Endometrial microvascular endothelial cells (primary cell): ENCODE results near the gene MAP1LC3C. TPM values are rescaled to one million over a fixed set of nuclear protein-coding genes. Genes with fewer than 3 reads are reported as not detected.
"Not testable (repeated sequence)": the region's sequence is repeated elsewhere in the genome, so short reads cannot be mapped to it uniquely, and the experiment has no call there.

Experiments used
- in situ Hi-C: cut with HindIII; loops from 2 replicates; pipeline ENCODE4 v1.10.0; 2017; ENCODE audit warnings: low sequenced_read_pairs, low pct_unique_long_range_greater_than_20kb; ENCODE audit errors: inconsistent ontology term
- total RNA-seq: library from RNA; depleted of rRNA; stranded (reverse); fragments of >200 nt; gene quantifications from one replicate; pipeline ENCODE4 v1.2.3, GENCODE V29; 2015; ENCODE audit errors: inconsistent ontology term

MAP1LC3C gene
- total RNA-seq, 1 donor from 2014 or later = not detected

- in situ Hi-C loops = no loop called here
Observed at GRCh38 chr1:241997401-241997998, 1.4 kb downstream of the MAP1LC3C start.

- in situ Hi-C loops = no loop called here
Observed at GRCh38 chr1:241994171-241994570, 4.7 kb downstream of the MAP1LC3C start.

- in situ Hi-C loops = no loop called here
Observed at GRCh38 chr1:241992734-241993133, 6.2 kb downstream of the MAP1LC3C start.

GRCh38 chr1:241990040-241990439 is 8.9 kb downstream of the MAP1LC3C start:
- in situ Hi-C loops = no loop called here

- in situ Hi-C loops = not testable (repeated sequence)
Observed at GRCh38 chr1:241988389-241988930, 10.4 kb downstream of the MAP1LC3C start.

- in situ Hi-C loops = no loop called here
Observed at GRCh38 chr1:241985787-241986186, 13.1 kb downstream of the MAP1LC3C start.

GRCh38 chr1:241979926-241980325 is 19.0 kb downstream of the MAP1LC3C start:
- in situ Hi-C loops = no loop called here

- in situ Hi-C loops = no loop called here
Observed at GRCh38 chr1:241979071-241979470, 19.8 kb downstream of the MAP1LC3C start.

- in situ Hi-C loops = no loop called here
Observed at GRCh38 chr1:241976229-241976628, 22.7 kb downstream of the MAP1LC3C start.

GRCh38 chr1:241972703-241973369 is 26.1 kb downstream of the MAP1LC3C start:
- in situ Hi-C loops = no loop called here

- in situ Hi-C loops = no loop called here
Observed at GRCh38 chr1:241968611-241969010, 30.3 kb downstream of the MAP1LC3C start.

- in situ Hi-C loops = no loop called here
Observed at GRCh38 chr1:241964550-241965282, 34.2 kb downstream of the MAP1LC3C start.

- in situ Hi-C loops = no loop called here
Observed at GRCh38 chr1:241963722-241964121, 35.2 kb downstream of the MAP1LC3C start.

- in situ Hi-C loops = no loop called here
Observed at GRCh38 chr1:241962153-241962552, 36.7 kb downstream of the MAP1LC3C start.

GRCh38 chr1:241957692-241958494 is 41.0 kb downstream of the MAP1LC3C start, which contains the start of gene BECN2:
TSS of gene BECN2 (plus strand) at chr1:241957767. CDS start at chr1:241957767, 0 bp downstream.
- in situ Hi-C loops = no loop called here

GRCh38 chr1:241950390-241950789 is 48.5 kb downstream of the MAP1LC3C start:
- in situ Hi-C loops = no loop called here

GRCh38 chr1:241947354-241947753 is 51.5 kb downstream of the MAP1LC3C start:
- in situ Hi-C loops = no loop called here
